Right atrium auricular region (tissue), 2 donors: ENCODE results near the gene KATNB1. TPM values are rescaled to one million over a fixed set of nuclear protein-coding genes. Genes with fewer than 3 reads are reported as not detected.
"Not testable (repeated sequence)": the region's sequence is repeated elsewhere in the genome, so short reads cannot be mapped to it uniquely, and the experiment has no call there.

Experiments
- DNase-seq: peaks from one replicate; pipeline ENCODE4 v3.0.0-alpha.2; 2019; ENCODE audit warnings: low spot score
- H3K27ac ChIP-seq, 2 donors: fragments of 200-600 bp; sonication (generic); 1 replicate in 1 of 2; 2 replicates in 1 of 2; pipeline ENCODE4 v1.5.1; 2016 to 2019
- H3K27me3 ChIP-seq, 2 donors: fragments of 200-600 bp; sonication (generic); one replicate each; pipeline versions ENCODE4 v1.5.1 to v1.6.0; 2017 to 2019
- H3K36me3 ChIP-seq: fragments of 200-600 bp; sonication (generic); one replicate; pipeline ENCODE4 v1.5.1; 2016
- H3K4me1 ChIP-seq, 2 donors: fragments of 200-600 bp; sonication (generic); one replicate each; pipeline versions ENCODE4 v1.5.1 to v1.6.0; 2017 to 2019
- H3K4me3 ChIP-seq, 2 donors: fragments of 200-600 bp; sonication (generic); 1 replicate in 1 of 2; 2 replicates in 1 of 2; pipeline ENCODE4 v1.5.1; 2017 to 2019; ENCODE audit warnings: mild to moderate bottlenecking in 1 of 2, moderate library complexity in 1 of 2
- H3K9me3 ChIP-seq, 2 donors: fragments of 200-600 bp; sonication (generic); one replicate each; pipeline ENCODE4 v1.5.1; 2019
- CTCF ChIP-seq, 2 donors: fragments of 200-600 bp; sonication (generic); IDR thresholded peaks; one replicate each; pipeline ENCODE4 v1.5.1; 2019; ENCODE audit warnings: antibody characterized with exemption in 2 of 2
- total RNA-seq, 2 donors: library from RNA; depleted of rRNA; stranded (reverse); fragments of >200 nt; gene quantifications; one replicate each; pipeline ENCODE4 v1.1.0, GENCODE V29; 2016

Gene KATNB1
- total RNA-seq, 2 donors from 2014 or later = 11.7 TPM

DNA sequence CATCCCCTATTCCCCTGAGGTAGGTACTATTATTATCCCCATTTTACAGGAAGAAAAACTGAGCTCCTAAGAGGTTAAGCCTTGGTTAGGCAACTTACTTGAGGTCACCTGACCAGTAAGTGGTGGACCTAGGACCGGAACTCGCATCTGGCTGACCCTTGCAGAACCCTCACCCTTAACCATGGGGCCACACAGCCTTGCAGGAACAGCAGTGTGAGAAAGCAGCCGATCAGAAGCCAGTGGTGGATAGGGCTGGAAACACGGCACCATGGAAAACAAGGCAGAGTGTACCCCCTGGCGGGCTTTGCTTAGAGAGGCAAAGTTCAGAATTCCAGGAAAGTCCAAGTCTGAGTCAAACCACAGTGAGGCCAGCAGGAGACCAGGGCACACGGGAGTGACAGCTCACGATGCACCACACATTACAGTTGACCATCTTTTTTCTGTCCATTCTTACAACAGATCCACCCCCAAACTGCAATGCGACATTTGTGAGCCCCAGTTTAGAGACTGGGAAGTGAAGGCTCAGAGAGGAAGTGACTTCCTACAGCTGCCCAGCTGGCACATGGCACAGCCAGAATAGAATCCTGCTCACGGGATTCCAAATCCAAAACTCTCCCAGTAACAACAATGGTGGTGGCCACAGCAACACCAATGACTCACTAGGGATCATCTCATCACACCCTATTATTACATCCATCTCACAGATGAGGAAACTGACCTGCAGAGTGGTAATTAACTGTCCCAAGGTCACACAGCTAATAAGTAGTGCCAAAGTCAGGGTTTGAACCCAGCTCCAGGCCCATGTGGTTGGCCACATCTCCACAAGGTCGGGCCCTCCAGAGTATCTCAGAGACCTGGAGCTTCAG, 46.4 kb downstream of the KATNB1 start:
- Histone ChIP-seq H3K4me3 (no peak overlapping the region), H3K27me3 (no peaks in the 10 kb centered on the region), H3K4me1 (peaks cover 0 to 8% of the 10 kb centered on the region in 2 donors), H3K27ac (no peak overlapping the region), H3K9me3 (no peaks in the 10 kb centered on the region), H3K36me3 (peaks cover 29% of the 10 kb centered on the region)
- TF ChIP-seq CTCF (IDR thresholded peaks at IDR 0.05) = no peak
- DNase-seq = no peak

DNA sequence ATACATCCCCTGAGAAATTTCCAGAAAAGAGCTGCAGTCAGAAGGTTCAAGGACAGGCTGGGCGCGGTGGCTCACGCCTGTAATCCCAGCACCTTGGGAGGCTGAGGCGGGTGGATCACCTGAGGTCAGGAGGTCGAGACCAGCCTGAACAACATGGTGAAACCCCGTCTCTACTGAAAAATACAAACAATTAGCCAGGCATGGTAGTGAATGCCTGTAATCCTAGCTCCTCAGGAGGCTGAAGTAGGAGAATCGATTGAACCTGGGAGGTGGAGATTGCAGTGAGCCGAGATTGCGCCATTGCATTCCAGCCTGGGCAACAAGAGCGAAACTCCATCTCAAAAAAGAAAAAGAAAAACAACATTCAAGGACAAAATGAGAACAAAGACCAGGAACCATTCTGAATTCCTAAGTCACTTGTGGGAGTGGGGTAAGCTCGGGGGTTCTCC, 47.1 kb downstream of the KATNB1 start:
- not testable (repeated sequence) for H3K27ac ChIP-seq, H3K4me3 ChIP-seq, H3K27me3 ChIP-seq, H3K9me3 ChIP-seq, DNase-seq
- Histone ChIP-seq H3K4me1 (peaks cover 0 to 14% of the 10 kb centered on the region in 2 donors), H3K36me3 (peaks cover 29% of the 10 kb centered on the region)

DNA sequence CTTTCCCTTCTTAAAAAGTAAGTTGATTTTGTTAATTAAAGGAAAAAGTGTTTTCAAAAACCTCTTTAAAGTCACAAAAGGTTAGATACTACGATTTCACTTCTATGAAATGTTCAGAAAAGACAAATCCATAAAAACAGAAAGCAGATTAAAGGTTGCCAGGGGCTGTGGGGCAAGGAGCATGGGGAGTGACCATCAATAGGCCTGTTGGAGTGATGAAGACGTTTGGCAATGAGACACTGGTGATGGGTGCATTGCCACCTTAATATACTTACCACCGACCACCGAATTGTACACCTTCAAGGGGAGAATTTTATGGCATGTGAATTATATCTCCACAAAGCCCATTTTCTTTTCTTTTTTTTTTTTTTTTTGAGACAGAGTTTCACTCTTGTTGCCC, 47.5 kb downstream of the KATNB1 start:
- Histone ChIP-seq H3K9me3 (no peaks in the 10 kb centered on the region), H3K4me1 (peaks cover 0 to 17% of the 10 kb centered on the region in 2 donors), H3K27ac (no peak overlapping the region), H3K4me3 (no peak overlapping the region), H3K27me3 (no peaks in the 10 kb centered on the region), H3K36me3 (peaks cover 29% of the 10 kb centered on the region)
- no peak for DNase-seq
- no peak for TF ChIP-seq CTCF (IDR thresholded peaks at IDR 0.05)

DNA sequence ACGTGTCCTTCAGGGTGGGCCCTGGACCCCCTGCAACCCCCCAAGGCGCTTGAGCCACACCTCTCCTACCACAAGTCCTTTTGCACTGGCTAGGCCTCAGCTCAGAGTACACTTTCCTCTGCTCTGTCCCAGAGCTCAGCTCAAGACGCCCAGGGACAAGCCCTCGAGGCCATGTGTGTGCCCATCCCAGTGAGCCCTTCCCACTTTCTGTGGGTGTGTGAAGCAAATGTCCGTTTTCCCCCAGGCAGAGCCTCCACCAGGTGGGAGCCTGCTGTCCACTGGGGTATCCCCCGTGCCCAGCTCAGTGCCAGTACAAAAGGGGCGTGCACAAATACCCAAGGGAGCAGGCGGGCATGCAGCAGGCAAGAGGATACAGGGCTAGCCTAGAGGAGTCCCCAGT, 48.3 kb downstream of the KATNB1 start:
- H3K4me3 ChIP-seq = no peak overlapping the region
- H3K27me3 ChIP-seq = no peaks in the 10 kb centered on the region
- TF ChIP-seq CTCF (IDR thresholded peaks at IDR 0.05) = no peak
- no peak for DNase-seq
- H3K36me3 ChIP-seq = peaks cover 27% of the 10 kb centered on the region
- peaks cover 0 to 25% of the 10 kb centered on the region in 2 donors for H3K4me1 ChIP-seq
- H3K27ac ChIP-seq = no peak overlapping the region
- H3K9me3 ChIP-seq = no peaks in the 10 kb centered on the region

DNA sequence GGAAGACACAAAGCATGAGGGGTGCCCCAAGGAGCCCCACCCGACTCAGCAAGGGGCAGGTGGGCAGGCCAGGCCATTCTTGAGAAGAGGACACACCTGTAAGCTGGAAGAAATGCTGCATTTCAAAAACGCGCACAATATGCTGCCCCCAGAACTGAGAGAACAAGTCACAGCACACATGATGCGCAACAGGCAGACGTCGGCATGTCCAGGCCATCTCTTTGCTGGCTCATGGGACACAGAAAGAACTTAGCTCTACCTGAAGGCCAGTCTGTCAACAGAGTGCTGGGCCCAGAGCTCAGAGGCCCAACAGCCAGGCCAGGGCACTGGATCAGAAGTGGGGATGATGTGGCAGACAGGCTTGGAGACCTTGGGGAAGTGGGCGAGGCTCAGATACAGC, 48.8 kb downstream of the KATNB1 start:
- Histone ChIP-seq H3K4me1 (peaks cover 0 to 27% of the 10 kb centered on the region in 2 donors), H3K4me3 (no peak overlapping the region), H3K27me3 (no peaks in the 10 kb centered on the region), H3K27ac (no peak overlapping the region), H3K9me3 (no peaks in the 10 kb centered on the region), H3K36me3 (peaks cover 22% of the 10 kb centered on the region)
- no peak for DNase-seq
- no peak for TF ChIP-seq CTCF (IDR thresholded peaks at IDR 0.05)

DNA sequence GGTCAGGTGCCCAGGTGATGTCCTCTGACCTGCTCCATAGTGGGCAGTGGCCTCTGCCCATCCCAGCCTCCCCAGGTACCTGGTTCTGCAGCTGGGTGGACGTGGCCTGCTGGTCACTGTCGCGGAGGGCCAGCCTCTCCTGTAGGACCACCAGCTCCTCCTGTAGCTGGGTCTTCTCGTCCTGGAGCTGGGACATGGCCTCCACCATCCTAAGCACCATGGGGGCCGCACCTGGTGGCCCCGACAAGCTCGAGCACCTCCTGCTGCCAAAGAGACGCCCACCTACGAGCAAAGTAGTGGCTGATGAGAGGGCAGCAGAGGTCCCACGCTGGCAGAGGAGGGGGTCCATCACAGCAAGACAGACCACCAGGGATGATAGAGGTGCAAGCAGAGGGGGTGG, 49.8 kb downstream of the KATNB1 start:
- no peak overlapping the region for H3K27ac ChIP-seq
- no peaks in the 10 kb centered on the region for H3K9me3 ChIP-seq
- TF ChIP-seq CTCF (IDR thresholded peaks at IDR 0.05) = no peak
- DNase-seq = no peak
- H3K27me3 ChIP-seq = no peaks in the 10 kb centered on the region
- no peak overlapping the region for H3K4me3 ChIP-seq
- peaks cover 19% of the 10 kb centered on the region for H3K36me3 ChIP-seq
- H3K4me1 ChIP-seq = peaks cover 0 to 28% of the 10 kb centered on the region in 2 donors
